GM18520 (cell line): ENCODE data around the gene CNGA2.

Experiments used
- ATAC-seq: cut with Tn5 transposase; IDR thresholded peaks from one replicate; pipeline ENCODE4 v1.9.1; 2021; ENCODE audit not compliant: unreplicated experiment

The CNGA2 gene

GRCh38 chrX:151711787-151712186 lies 22.8 kb upstream of the CNGA2 start:
- ATAC-seq = no peak

DNA sequence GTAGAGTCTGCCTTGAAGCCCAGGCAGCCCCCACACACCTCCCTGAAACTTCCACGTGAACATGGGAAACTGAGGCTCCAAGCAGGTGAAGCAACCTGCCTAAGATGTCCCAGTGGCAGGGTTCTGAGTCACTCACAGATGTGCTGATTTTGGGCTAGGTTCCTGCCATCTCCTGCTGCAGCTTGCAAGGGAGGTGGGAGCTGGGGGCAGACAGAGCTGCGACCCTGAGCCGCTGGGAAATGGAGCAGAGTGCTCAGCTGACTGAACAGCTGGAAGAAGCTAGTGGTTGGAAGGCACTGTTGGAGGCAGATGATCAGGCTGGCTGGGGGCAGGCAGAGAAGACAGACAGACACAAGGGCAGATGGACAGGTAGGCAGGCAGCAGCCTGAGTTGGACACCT lies 22.3 kb upstream of the CNGA2 start:
- no peak for ATAC-seq

GRCh38 chrX:151713849-151714248 lies 20.7 kb upstream of the CNGA2 start:
- ATAC-seq = no peak

DNA sequence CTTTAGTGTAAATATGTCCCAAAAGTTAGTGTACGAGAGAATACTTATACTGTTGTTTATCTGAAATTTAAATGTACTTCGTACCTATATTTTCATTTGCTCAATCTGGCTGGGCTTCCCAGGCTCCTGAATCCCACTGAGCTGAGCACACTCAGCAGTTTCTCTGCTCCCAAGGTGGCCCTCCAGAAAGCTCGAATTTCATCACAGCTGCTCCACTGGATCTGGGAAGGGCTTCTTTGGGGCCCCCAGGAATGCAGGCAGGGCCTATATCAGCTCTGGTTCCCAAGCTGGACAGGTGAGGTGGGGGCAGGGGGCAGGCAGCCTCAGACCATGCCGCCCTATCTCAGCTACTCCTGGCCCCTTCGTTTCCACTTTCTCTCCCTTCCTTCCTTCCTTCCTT lies 20.2 kb upstream of the CNGA2 start:
- no peak for ATAC-seq

DNA sequence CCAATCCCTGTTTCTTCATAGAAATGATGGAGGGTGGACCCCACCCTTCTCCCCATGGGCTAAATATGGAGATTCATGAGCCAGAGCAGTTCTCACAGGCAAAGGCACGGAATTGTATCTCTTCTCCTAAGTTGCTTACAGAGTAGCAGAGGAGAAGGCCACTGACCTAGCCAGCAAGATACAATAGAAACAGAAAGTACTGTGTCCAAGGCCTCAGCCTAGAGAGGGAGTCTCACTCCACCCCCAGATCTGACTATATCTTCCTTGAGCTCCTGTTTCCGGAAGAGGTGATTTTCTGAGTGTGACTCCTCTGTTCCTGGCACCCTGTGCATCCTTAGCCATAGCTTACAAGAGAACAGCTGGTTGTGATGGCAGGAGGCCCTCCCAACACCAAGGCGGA lies 18.8 kb upstream of the CNGA2 start, which contains the start of gene FATE1:
Gene FATE1, plus strand, starts transcription at position 284 of the 400 bp plus-strand sequence. Its CDS starts 85 bp downstream, at position 369.
- no peak for ATAC-seq

DNA sequence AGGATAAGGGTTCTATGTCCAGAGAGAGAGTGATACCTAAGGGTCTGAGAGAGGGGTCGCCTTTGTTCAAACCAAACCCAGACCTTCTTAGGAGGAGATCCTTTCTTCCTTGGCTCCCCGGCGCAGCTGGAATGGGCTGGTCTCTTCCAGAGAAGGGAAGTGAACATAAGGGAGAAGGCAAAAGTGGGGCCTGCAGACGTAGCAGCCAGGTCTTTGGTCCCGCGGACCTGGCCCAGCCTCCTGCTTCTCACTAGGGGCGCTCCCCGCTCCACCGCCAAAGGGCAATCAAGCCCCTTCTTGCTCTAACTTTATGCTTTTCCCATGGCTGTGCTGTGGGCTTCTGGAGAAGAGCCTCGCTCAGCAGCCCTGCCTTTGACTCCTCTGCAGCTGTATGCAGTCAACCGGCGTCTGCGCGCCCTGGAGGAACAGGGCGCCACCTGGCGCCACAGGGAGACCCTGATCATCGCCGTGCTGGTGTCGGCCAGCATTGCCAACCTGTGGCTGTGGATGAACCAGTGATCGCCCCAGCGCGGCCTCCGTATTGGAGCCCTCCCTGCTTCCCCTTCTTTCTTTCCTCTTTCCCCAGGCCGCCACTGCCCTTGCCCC lies 12.2 kb upstream of the CNGA2 start:
- no peak for ATAC-seq

DNA sequence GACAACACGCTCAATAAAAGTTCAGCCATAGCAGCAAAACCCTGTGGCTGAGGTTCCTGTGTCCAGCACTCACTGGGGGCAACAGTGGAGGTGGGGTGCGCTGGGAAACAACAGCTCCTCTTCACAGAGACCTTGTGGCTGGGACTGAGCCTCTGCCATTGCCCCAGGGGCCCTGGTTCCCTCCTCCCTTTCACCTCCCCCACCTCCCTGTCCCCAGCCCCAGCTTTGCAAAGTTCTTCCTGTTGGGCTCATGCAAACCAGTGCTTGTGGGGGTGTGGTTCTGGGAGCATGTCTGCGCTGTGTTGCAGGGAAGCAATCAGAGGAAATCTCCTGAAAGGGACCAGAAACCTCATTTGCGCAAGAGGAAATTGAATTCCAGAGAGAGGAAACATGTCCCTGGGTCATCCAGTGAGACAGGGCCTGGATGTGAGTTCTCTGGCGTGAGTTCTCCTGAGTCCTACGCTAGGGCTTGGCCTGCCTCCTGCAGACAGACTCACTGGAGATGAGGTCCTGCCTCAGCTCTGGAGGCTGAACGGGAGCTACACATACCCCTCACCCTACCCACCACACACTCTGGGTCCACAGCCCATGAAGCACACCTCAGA lies 11.3 kb upstream of the CNGA2 start:
- ATAC-seq = no peak

GRCh38 chrX:151724563-151725337 lies 9.8 kb upstream of the CNGA2 start:
- ATAC-seq = no peak

GRCh38 chrX:151725338-151725614 lies 9.3 kb upstream of the CNGA2 start:
- ATAC-seq = no peak

GRCh38 chrX:151726751-151727150 lies 7.8 kb upstream of the CNGA2 start:
- ATAC-seq = no peak

GRCh38 chrX:151727346-151727745 lies 7.2 kb upstream of the CNGA2 start:
- ATAC-seq = no peak

- no peak for ATAC-seq
Observed at GRCh38 chrX:151729056-151729725, 5.4 kb upstream of the CNGA2 start.

GRCh38 chrX:151735219-151735618 lies 673 bp downstream of the CNGA2 start:
- no peak for ATAC-seq

GRCh38 chrX:151736685-151737084 lies 2.1 kb downstream of the CNGA2 start:
- ATAC-seq = no peak

DNA sequence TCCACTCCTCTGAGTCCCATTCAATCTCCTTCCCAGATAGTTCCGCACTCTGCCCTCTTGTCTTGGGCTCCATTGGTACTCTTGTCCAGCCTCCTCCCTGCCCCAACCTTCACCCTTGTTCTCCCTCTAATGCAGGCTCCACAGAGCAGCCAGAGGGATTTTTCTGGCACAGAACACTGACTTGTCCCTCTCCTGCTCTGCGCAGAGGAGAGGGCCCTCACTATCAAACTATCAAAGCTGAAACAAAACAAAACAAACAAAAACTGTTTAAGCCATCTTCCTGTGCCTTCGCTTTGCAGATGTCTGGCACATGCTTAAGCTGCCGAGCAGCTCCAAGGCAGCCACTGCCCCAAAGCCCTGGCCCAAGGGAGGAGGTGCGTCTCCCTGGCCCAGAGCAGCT lies 2.9 kb downstream of the CNGA2 start:
- no peak for ATAC-seq

GRCh38 chrX:151738751-151739150 lies 4.2 kb downstream of the CNGA2 start:
- ATAC-seq = no peak

- ATAC-seq = no peak
Observed at GRCh38 chrX:151741606-151742005, 7.1 kb downstream of the CNGA2 start.

DNA sequence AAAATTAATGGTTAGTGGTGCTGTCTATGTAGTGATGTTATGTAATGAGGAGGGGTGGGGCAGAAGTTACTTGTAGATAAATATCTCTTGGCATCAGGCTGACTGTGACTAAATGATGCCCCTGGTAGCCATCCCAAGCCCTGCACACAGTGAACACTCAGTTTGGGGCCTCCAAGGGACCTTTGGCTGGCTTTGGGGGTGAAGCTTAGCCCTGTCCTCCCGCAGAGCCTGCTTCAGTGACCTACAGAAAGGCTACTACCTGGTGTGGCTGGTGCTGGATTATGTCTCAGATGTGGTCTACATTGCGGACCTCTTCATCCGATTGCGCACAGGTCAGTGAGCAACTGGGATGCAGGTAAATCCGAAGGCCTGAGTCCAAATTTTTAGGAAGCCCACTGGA lies 7.8 kb downstream of the CNGA2 start:
- no peak for ATAC-seq

DNA sequence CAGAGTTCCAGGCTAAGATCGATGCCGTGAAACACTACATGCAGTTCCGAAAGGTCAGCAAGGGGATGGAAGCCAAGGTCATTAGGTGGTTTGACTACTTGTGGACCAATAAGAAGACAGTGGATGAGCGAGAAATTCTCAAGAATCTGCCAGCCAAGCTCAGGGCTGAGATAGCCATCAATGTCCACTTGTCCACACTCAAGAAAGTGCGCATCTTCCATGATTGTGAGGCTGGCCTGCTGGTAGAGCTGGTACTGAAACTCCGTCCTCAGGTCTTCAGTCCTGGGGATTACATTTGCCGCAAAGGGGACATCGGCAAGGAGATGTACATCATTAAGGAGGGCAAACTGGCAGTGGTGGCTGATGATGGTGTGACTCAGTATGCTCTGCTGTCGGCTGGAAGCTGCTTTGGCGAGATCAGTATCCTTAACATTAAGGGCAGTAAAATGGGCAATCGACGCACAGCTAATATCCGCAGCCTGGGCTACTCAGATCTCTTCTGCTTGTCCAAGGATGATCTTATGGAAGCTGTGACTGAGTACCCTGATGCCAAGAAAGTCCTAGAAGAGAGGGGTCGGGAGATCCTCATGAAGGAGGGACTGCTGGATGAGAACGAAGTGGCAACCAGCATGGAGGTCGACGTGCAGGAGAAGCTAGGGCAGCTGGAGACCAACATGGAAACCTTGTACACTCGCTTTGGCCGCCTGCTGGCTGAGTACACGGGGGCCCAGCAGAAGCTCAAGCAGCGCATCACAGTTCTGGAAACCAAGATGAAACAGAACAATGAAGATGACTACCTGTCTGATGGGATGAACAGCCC lies 9.3 kb downstream of the CNGA2 start:
- ATAC-seq = no peak

DNA sequence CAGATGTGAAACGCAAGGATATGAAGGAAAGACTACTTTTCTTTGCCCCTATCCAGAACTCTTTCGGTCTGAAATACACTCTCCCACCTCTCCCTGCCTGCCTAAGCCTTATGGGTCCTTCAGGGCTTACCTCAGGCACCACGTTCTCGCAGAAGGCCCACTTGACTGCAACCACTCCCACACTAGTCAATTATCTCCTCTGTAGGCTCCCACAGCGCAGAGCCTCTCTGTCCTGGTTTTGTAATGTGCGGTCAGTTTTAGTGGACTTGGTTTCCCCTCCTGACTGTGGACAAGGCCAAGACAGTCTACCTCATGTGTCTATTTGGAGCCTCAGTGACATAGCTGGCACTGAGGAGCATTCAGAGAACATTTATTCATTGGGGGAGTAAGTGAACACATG lies 11.1 kb downstream of the CNGA2 start:
- ATAC-seq = no peak

DNA sequence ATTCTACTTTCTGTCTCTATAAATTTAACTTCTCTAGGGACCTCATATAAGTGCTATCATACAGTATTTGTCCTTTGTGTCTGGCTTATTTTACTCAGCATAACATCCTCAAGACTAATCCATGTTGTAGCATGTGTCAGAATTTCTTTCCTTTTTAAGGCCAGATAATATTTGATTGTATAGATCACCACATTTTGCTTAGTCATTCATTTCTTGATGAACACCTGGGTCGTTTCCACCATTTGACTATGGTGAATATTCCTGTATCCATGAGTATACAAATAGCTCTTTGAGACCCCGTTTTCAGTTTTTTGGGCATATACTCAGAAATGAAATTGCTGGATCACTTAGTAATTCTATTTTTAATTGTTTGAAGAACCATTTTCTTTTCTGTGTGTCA lies 12.0 kb downstream of the CNGA2 start:
- ATAC-seq = no peak
